OCI-LY7 (cell line): ENCODE data around the gene POU3F2. TPM values are rescaled to one million over a fixed set of nuclear protein-coding genes. Genes with fewer than 3 reads are reported as not detected.

Experiments used
- total RNA-seq, 2 experiments: library from RNA; depleted of rRNA in 1 of 2; stranded (reverse); fragments of >200 nt in 1 of 2; shearing (Covaris generic) in 1 of 2; gene quantifications; 2 replicates each; pipeline ENCODE4 v1.2.3, GENCODE V29; 2014 to 2022

Gene POU3F2
- total RNA-seq, 2 experiments from 2014 or later: not detected

Other genes with a start within 250 kb of the POU3F2 start
- 8.0 and 14.5 TPM in 2 replicates for gene FBXL4, start 113.4 kb downstream of the POU3F2 start, total RNA-seq (2014; rRNA removed; shearing (Covaris generic))
- gene FBXL4, start 113.4 kb downstream of the POU3F2 start, total RNA-seq (2022): 20.9 and 22.2 TPM in 2 replicates